DOHH2 (cell line): ENCODE measurements around the gene LRP2BP.

Experiments
- H3F3A ChIP-seq: fragments of 200-600 bp; sonication (generic), shearing (Covaris generic); 2 replicates; pipeline ENCODE4 v1.6.0; 2016; ENCODE audit warnings: antibody characterized with exemption, mild to moderate bottlenecking; ENCODE audit not compliant: control insufficient read depth, insufficient read depth
- H3K27ac ChIP-seq: fragments of 200-600 bp; sonication (generic); 2 replicates; pipeline ENCODE4 v1.5.1; 2014; ENCODE audit warnings: low read depth, mild to moderate bottlenecking, low read length, moderate library complexity
- H3K27me3 ChIP-seq: fragments of 200-600 bp; sonication (generic); 2 replicates; pipeline ENCODE4 v1.6.1; 2014; ENCODE audit warnings: mild to moderate bottlenecking, low read length, mixed read lengths; ENCODE audit not compliant: control insufficient read depth
- H3K36me3 ChIP-seq: fragments of 200-600 bp; sonication (generic); 2 replicates; pipeline ENCODE4 v1.6.1; 2014; ENCODE audit warnings: mild to moderate bottlenecking, low read length, moderate library complexity, mixed read lengths; ENCODE audit not compliant: control insufficient read depth
- H3K4me1 ChIP-seq: fragments of 200-600 bp; sonication (generic); 2 replicates; pipeline ENCODE4 v1.6.1; 2014; ENCODE audit warnings: mild to moderate bottlenecking, low read length, mixed read lengths; ENCODE audit not compliant: control insufficient read depth
- H3K4me2 ChIP-seq: fragments of 200-600 bp; sonication (generic); 2 replicates; pipeline ENCODE4 v1.6.0; 2014; ENCODE audit warnings: mild to moderate bottlenecking, low read length, moderate library complexity
- H3K4me3 ChIP-seq: fragments of 200-600 bp; sonication (generic); 2 replicates; pipeline ENCODE4 v1.5.1; 2014; ENCODE audit warnings: mild to moderate bottlenecking, low read length, mixed read lengths
- H3K79me2 ChIP-seq: fragments of 200-600 bp; sonication (generic); 2 replicates; pipeline ENCODE4 v1.6.1; 2014; ENCODE audit warnings: mild to moderate bottlenecking, low read length, mixed read lengths; ENCODE audit not compliant: control insufficient read depth
- H3K9me2 ChIP-seq: fragments of 200-600 bp; sonication (generic); replicated peaks from 2 replicates; pipeline ENCODE4 v1.6.1; 2014; ENCODE audit warnings: mild to moderate bottlenecking, low read length, mixed read lengths; ENCODE audit not compliant: control insufficient read depth
- H3K9me3 ChIP-seq: fragments of 200-600 bp; sonication (generic); 2 replicates; pipeline ENCODE4 v1.6.1; 2014; ENCODE audit warnings: antibody characterized with exemption, low read length, mixed read lengths; ENCODE audit not compliant: control insufficient read depth, insufficient read depth
- H4K20me1 ChIP-seq: fragments of 200-600 bp; sonication (generic); 2 replicates; pipeline ENCODE4 v1.6.0; 2014; ENCODE audit warnings: low read depth, mild to moderate bottlenecking, antibody characterized with exemption, low read length, moderate library complexity; ENCODE audit not compliant: control insufficient read depth, insufficient read depth
- EZH2phosphoT487 ChIP-seq: fragments of 200-600 bp; sonication (generic); IDR thresholded peaks from 2 replicates; pipeline ENCODE4 v1.6.1; 2017; ENCODE audit warnings: borderline replicate concordance, mild to moderate bottlenecking, antibody characterized with exemption, low read length, moderate library complexity, mixed read lengths
- TF ChIP-seq, protein P1 (sequence below): fragments of 200-600 bp; sonication (generic); IDR thresholded peaks from one replicate; pipeline ENCODE4 v1.5.1; 2014; ENCODE audit warnings: antibody characterized with exemption, mild to moderate bottlenecking, low read depth, low read length; ENCODE audit not compliant: poor library complexity, severe bottlenecking

Gene LRP2BP

GRCh38 chr4:185361872-185362271, 33.9 kb downstream of the LRP2BP start:
- H3F3A ChIP-seq = no peaks in the 10 kb centered on the region
- no peaks in the 10 kb centered on the region for H3K9me2 ChIP-seq
- no peak overlapping the region for H3K4me3 ChIP-seq
- TF ChIP-seq, protein P1, sequence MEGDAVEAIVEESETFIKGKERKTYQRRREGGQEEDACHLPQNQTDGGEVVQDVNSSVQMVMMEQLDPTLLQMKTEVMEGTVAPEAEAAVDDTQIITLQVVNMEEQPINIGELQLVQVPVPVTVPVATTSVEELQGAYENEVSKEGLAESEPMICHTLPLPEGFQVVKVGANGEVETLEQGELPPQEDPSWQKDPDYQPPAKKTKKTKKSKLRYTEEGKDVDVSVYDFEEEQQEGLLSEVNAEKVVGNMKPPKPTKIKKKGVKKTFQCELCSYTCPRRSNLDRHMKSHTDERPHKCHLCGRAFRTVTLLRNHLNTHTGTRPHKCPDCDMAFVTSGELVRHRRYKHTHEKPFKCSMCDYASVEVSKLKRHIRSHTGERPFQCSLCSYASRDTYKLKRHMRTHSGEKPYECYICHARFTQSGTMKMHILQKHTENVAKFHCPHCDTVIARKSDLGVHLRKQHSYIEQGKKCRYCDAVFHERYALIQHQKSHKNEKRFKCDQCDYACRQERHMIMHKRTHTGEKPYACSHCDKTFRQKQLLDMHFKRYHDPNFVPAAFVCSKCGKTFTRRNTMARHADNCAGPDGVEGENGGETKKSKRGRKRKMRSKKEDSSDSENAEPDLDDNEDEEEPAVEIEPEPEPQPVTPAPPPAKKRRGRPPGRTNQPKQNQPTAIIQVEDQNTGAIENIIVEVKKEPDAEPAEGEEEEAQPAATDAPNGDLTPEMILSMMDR = no peak
- TF ChIP-seq EZH2phosphoT487 = no peak
- H4K20me1 ChIP-seq = no peaks in the 10 kb centered on the region
- H3K36me3 ChIP-seq = peaks cover 43% of the 10 kb centered on the region
- H3K4me1 ChIP-seq = no peaks in the 10 kb centered on the region
- H3K27ac ChIP-seq = no peak overlapping the region
- no peaks in the 10 kb centered on the region for H3K79me2 ChIP-seq
- no peaks in the 10 kb centered on the region for H3K9me3 ChIP-seq
- H3K27me3 ChIP-seq = no peaks in the 10 kb centered on the region
- no peak overlapping the region for H3K4me2 ChIP-seq

DNA sequence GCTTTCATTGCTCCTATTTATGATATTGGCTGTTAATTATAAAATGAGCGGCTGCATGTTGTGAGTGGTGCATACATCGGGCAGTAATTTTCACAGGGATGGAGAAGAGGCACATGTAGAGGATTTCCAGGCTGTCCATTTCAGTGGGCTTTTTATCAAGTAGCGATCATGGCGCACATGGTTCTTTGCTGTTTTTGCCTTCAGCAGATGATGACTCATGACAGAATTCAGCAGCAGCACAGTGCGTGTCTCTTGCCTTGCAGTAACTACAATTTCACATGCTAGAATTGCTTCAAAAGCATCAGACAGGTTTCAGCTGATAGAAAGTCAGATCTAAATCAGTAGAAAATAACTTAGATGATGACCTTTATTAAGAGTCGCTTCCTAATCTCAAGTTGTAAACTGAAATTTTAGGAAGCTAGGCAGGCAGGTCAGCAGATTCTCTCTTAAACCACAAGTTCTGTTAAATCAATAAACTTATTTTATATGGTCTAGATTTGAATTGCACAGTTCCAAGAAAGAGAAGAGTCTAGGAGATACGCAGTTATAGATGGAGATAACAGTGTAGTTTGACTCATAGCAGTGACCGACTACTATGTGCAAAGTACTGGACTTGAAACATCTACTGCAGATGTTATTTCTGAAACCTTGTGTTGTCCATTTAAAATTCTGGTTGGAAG, 35.8 kb downstream of the LRP2BP start:
- TF ChIP-seq, protein P1 = no peak
- no peak for TF ChIP-seq EZH2phosphoT487
- Histone ChIP-seq H3K4me3 (no peak overlapping the region), H3F3A (no peaks in the 10 kb centered on the region), H3K27ac (no peak overlapping the region), H4K20me1 (no peaks in the 10 kb centered on the region), H3K9me2 (no peaks in the 10 kb centered on the region), H3K36me3 (peaks cover 46% of the 10 kb centered on the region), H3K27me3 (no peaks in the 10 kb centered on the region), H3K4me2 (no peak overlapping the region), H3K79me2 (no peaks in the 10 kb centered on the region), H3K4me1 (no peaks in the 10 kb centered on the region), H3K9me3 (no peaks in the 10 kb centered on the region)

DNA sequence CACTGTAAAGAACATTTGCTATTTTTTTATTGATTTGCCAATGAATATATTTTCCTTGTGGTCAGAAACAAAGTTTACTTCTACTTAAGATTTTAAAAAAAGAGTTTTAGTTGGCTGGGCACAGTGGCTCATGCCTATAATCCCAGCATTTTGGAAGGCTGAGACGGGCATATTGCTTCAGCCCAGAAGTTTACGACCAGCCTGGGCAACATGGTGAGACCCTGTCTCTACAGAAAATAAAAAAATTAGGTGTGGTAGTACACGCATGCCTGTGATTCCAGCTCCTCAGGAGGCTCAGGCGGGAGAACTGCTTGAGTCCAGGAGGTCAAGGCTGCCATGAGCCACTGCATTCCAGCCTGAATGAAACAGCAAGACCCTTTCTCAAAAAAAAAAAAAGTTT, 36.8 kb downstream of the LRP2BP start:
- Histone ChIP-seq H3K4me1 (no peaks in the 10 kb centered on the region), H3K36me3 (peaks cover 55% of the 10 kb centered on the region), H3F3A (no peaks in the 10 kb centered on the region), H3K27ac (no peak overlapping the region), H4K20me1 (no peaks in the 10 kb centered on the region), H3K9me2 (no peaks in the 10 kb centered on the region), H3K4me2 (no peak overlapping the region), H3K79me2 (no peaks in the 10 kb centered on the region), H3K4me3 (no peak overlapping the region), H3K9me3 (no peaks in the 10 kb centered on the region), H3K27me3 (no peaks in the 10 kb centered on the region)
- TF ChIP-seq, protein P1 = no peak
- no peak for TF ChIP-seq EZH2phosphoT487
